GM23338 (cell line): Measurements from ENCODE around the gene AKR1D1. TPM values are rescaled to one million over a fixed set of nuclear protein-coding genes. Genes with fewer than 3 reads are reported as not detected.
A peak's percentile ranks its signal among the peaks of the same experiment; 100 is the strongest.

ENCODE experiments used
- ATAC-seq: fragments of 200-7000 bp; cut with Tn5 transposase; 3 replicates; pipeline ENCODE4 v1.9.1; 2020
- DNase-seq: peaks from one replicate; pipeline ENCODE4 v3.0.0-alpha.2; 2015; ENCODE audit warnings: low spot score
- H2AFZ ChIP-seq: fragments of 200-600 bp; sonication (generic); 2 replicates; pipeline ENCODE4 v1.8.0; 2016; ENCODE audit warnings: antibody characterized with exemption, mild to moderate bottlenecking, moderate library complexity
- H3F3A ChIP-seq: fragments of 200-600 bp; sonication (generic); replicated peaks from 2 replicates; pipeline ENCODE4 v1.8.0; 2017; ENCODE audit warnings: antibody characterized with exemption, mixed run types, low read depth
- H3K27ac ChIP-seq: fragments of 200-600 bp; sonication (generic); 2 replicates; pipeline ENCODE4 v1.6.1; 2016; ENCODE audit warnings: low read depth
- H3K27me3 ChIP-seq: fragments of 200-600 bp; sonication (generic); 2 replicates; pipeline ENCODE4 v1.8.0; 2016; ENCODE audit warnings: mild to moderate bottlenecking, mixed run types, moderate library complexity; ENCODE audit not compliant: insufficient read depth
- H3K36me3 ChIP-seq: fragments of 200-600 bp; sonication (generic); 2 replicates; pipeline ENCODE4 v1.8.0; 2016; ENCODE audit warnings: mild to moderate bottlenecking; ENCODE audit not compliant: insufficient read depth
- H3K4me1 ChIP-seq: fragments of 200-600 bp; sonication (generic); 2 replicates; pipeline ENCODE4 v1.8.0; 2016; ENCODE audit warnings: mild to moderate bottlenecking, moderate library complexity; ENCODE audit not compliant: insufficient read depth
- H3K4me2 ChIP-seq: fragments of 200-600 bp; sonication (generic); 2 replicates; pipeline ENCODE4 v1.7.1; 2017; ENCODE audit warnings: mixed run types
- H3K4me3 ChIP-seq: fragments of 200-600 bp; sonication (generic); 2 replicates; pipeline ENCODE4 v1.6.1; 2016; ENCODE audit warnings: mixed run types
- H3K79me2 ChIP-seq: fragments of 200-600 bp; sonication (generic); replicated peaks from 2 replicates; pipeline ENCODE4 v1.8.0; 2017; ENCODE audit warnings: mild to moderate bottlenecking; ENCODE audit not compliant: insufficient read depth
- H3K9me2 ChIP-seq: fragments of 200-600 bp; sonication (generic); 2 replicates; pipeline ENCODE4 v1.8.0; 2017; ENCODE audit not compliant: insufficient read depth
- H4K20me1 ChIP-seq: fragments of 200-600 bp; sonication (generic); replicated peaks from 2 replicates; pipeline ENCODE4 v1.8.0; 2017; ENCODE audit warnings: mild to moderate bottlenecking; ENCODE audit not compliant: insufficient read depth
- H3K27ac Mint-ChIP-seq: 2 replicates; pipeline ENCODE4 v1.8.0; 2020; ENCODE audit warnings: inconsistent platforms, mild to moderate bottlenecking, moderate library complexity, mixed read lengths
- H3K27me3 Mint-ChIP-seq: 3 replicates; pipeline ENCODE4 v1.8.0; 2022; ENCODE audit warnings: low read depth, mild to moderate bottlenecking, moderate library complexity, mixed read lengths, inconsistent platforms; ENCODE audit not compliant: insufficient read depth, poor library complexity
- H3K36me3 Mint-ChIP-seq: 3 replicates; pipeline ENCODE4 v1.8.0; 2021; ENCODE audit warnings: low read depth, mild to moderate bottlenecking, inconsistent platforms, moderate library complexity, mixed read lengths
- H3K4me1 Mint-ChIP-seq: 3 replicates; pipeline ENCODE4 v1.8.0; 2020; ENCODE audit warnings: mild to moderate bottlenecking, inconsistent platforms, mixed read lengths
- H3K4me3 Mint-ChIP-seq: 3 replicates; pipeline ENCODE4 v1.8.0; 2021; ENCODE audit warnings: moderate library complexity, mild to moderate bottlenecking, inconsistent platforms, mixed read lengths
- H3K9me3 Mint-ChIP-seq: 3 replicates; pipeline ENCODE4 v1.8.0; 2020; ENCODE audit warnings: moderate library complexity, mild to moderate bottlenecking, inconsistent platforms, mixed read lengths
- CREB1 ChIP-seq: fragments of 250-450 bp; sonication (Bioruptor Pico); IDR thresholded peaks from 2 replicates; pipeline ENCODE4 v1.5.0; 2020; ENCODE audit warnings: low read depth, mild to moderate bottlenecking, moderate library complexity
- CTCF ChIP-seq, 2 experiments: fragments of 200-600 bp in 1 of 2; sonication (generic) in 1 of 2; conservative IDR thresholded peaks; 2 replicates each; pipeline versions ENCODE4 v1.5.1 to v1.6.1; 2016 to 2017; ENCODE audit warnings: antibody characterized with exemption in 2 of 2, low read depth in 2 of 2, mild to moderate bottlenecking in 2 of 2, moderate library complexity in 1 of 2
- ETS1 ChIP-seq: IDR thresholded peaks from 2 replicates; pipeline ENCODE4 v1.6.1; 2016; ENCODE audit warnings: antibody characterized with exemption
- EZH2 ChIP-seq: fragments of 200-600 bp; sonication (generic); IDR thresholded peaks from one replicate; pipeline ENCODE4 v1.8.0; 2017; ENCODE audit warnings: antibody characterized with exemption, mild to moderate bottlenecking, low read depth; ENCODE audit not compliant: unreplicated experiment
- EZH2phosphoT487 ChIP-seq: fragments of 200-600 bp; sonication (generic); IDR thresholded peaks from one replicate; pipeline ENCODE4 v1.8.1; 2018; ENCODE audit warnings: antibody characterized with exemption; ENCODE audit not compliant: unreplicated experiment
- JUNB ChIP-seq: IDR thresholded peaks from one replicate; pipeline ENCODE4 v1.6.1; 2016; ENCODE audit warnings: antibody characterized with exemption; ENCODE audit not compliant: unreplicated experiment
- NANOG ChIP-seq: IDR thresholded peaks from 2 replicates; pipeline ENCODE4 v1.6.1; 2016; ENCODE audit warnings: antibody characterized with exemption, borderline replicate concordance
- POLR2AphosphoS5 ChIP-seq: IDR thresholded peaks from 2 replicates; pipeline ENCODE4 v1.6.1; 2016; ENCODE audit warnings: antibody characterized with exemption, low read depth
- STAT1 ChIP-seq: IDR thresholded peaks from one replicate; pipeline ENCODE4 v1.6.1; 2016; ENCODE audit warnings: antibody characterized with exemption; ENCODE audit not compliant: unreplicated experiment
- ZNF114 ChIP-seq: fragments of 250-450 bp; sonication (Bioruptor Pico); IDR thresholded peaks from 2 replicates; pipeline ENCODE4 v1.5.0; 2020; ENCODE audit warnings: mild to moderate bottlenecking, moderate library complexity
- ZNF331 ChIP-seq: fragments of 250-450 bp; sonication (Bioruptor Pico); IDR thresholded peaks from 2 replicates; pipeline ENCODE4 v1.5.0; 2020; ENCODE audit warnings: low read depth, mild to moderate bottlenecking, moderate library complexity
- polyA plus RNA-seq: library from polyadenylated mRNA; unstranded; fragments of >200 nt; fragmentation: Nextera tagmentation; extraction: Ambion mirVana; gene quantifications from 2 replicates; pipeline ENCODE4 v1.2.1, GENCODE V29; 2016
- total RNA-seq: library from RNA; depleted of rRNA; stranded (reverse); fragments of >200 nt; shearing (Covaris generic); gene quantifications from 2 replicates; pipeline ENCODE4 v1.2.3, GENCODE V29; 2014
- TF ChIP-seq, protein P1 (sequence below): IDR thresholded peaks from one replicate; pipeline ENCODE4 v1.6.1; 2018; ENCODE audit warnings: antibody characterized with exemption; ENCODE audit not compliant: unreplicated experiment

The AKR1D1 gene
- total and polyA plus RNA-seq, 2 experiments from 2014 or later = 0.14 TPM; not detected in 1

DNA sequence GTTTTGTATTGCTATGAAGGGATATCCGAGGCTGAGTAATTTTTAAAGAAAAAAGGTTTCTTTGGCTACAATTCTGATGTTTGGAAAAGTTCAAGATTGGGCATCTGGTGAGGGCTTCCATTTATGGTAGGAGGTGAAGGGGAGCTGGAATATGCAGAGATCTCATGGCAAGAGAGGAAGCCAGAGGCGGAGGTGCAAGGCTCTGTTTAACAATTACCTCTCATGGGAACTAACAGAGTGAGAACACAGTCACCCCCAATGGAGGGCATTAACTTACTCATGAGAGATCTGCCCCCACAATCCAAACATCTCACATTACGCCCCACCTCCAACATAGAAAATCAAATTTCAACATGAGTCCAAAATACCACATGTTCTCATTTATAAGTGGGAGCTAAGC is 62.0 kb downstream of the AKR1D1 start:
- peaks cover 17% of the 10 kb centered on the region; the same call in 2 of the 3 replicates for H3K9me3 Mint-ChIP-seq
- peaks cover 15% of the 10 kb centered on the region; the same call in 2 of the 3 replicates for H3K36me3 Mint-ChIP-seq
- H3K27ac ChIP-seq = no peak overlapping the region
- H3K27me3 Mint-ChIP-seq = peaks cover 4% of the 10 kb centered on the region
- H3K27me3 ChIP-seq = no peaks in the 10 kb centered on the region
- H3K79me2 ChIP-seq = no peaks in the 10 kb centered on the region
- no peaks in the 10 kb centered on the region for H3K4me1 ChIP-seq
- peak overlapping the region; percentile 0; the same call in 1 of the 2 replicates for H2AFZ ChIP-seq
- H3K4me1 Mint-ChIP-seq = peaks cover 5% of the 10 kb centered on the region; the same call in 1 of the 3 replicates
- peaks cover 13% of the 10 kb centered on the region for H3K9me2 ChIP-seq
- H3K27ac Mint-ChIP-seq = no peak overlapping the region
- DNase-seq (no peak), ATAC-seq (no peak)
- no peaks in the 10 kb centered on the region for H3F3A ChIP-seq
- H3K4me2 ChIP-seq = no peak overlapping the region
- H3K4me3 ChIP-seq = no peak overlapping the region
- no peak overlapping the region for H3K4me3 Mint-ChIP-seq
- no peaks in the 10 kb centered on the region; the same call in 1 of the 2 replicates for H3K36me3 ChIP-seq
- no peaks in the 10 kb centered on the region for H4K20me1 ChIP-seq
- no peak for TF ChIP-seq CREB1
- TF ChIP-seq POLR2AphosphoS5 = no peak
- no peak for TF ChIP-seq CTCF (conservative IDR thresholded peaks at IDR 0.05; ENCODE audit: low read depth in 2 of 2)
- no peak for TF ChIP-seq ZNF114 (CRISPR knock-in tag)
- no peak for TF ChIP-seq JUNB
- no peak for TF ChIP-seq EZH2phosphoT487
- no peak for TF ChIP-seq NANOG
- TF ChIP-seq STAT1 = no peak
- no peak for TF ChIP-seq ETS1
- TF ChIP-seq EZH2 = no peak
- no peak for TF ChIP-seq ZNF331 (CRISPR knock-in tag)
- TF ChIP-seq, protein P1, sequence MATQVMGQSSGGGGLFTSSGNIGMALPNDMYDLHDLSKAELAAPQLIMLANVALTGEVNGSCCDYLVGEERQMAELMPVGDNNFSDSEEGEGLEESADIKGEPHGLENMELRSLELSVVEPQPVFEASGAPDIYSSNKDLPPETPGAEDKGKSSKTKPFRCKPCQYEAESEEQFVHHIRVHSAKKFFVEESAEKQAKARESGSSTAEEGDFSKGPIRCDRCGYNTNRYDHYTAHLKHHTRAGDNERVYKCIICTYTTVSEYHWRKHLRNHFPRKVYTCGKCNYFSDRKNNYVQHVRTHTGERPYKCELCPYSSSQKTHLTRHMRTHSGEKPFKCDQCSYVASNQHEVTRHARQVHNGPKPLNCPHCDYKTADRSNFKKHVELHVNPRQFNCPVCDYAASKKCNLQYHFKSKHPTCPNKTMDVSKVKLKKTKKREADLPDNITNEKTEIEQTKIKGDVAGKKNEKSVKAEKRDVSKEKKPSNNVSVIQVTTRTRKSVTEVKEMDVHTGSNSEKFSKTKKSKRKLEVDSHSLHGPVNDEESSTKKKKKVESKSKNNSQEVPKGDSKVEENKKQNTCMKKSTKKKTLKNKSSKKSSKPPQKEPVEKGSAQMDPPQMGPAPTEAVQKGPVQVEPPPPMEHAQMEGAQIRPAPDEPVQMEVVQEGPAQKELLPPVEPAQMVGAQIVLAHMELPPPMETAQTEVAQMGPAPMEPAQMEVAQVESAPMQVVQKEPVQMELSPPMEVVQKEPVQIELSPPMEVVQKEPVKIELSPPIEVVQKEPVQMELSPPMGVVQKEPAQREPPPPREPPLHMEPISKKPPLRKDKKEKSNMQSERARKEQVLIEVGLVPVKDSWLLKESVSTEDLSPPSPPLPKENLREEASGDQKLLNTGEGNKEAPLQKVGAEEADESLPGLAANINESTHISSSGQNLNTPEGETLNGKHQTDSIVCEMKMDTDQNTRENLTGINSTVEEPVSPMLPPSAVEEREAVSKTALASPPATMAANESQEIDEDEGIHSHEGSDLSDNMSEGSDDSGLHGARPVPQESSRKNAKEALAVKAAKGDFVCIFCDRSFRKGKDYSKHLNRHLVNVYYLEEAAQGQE = no peak
